Caco-2 (cell line): Measurements from ENCODE around the gene RAD51B. TPM values are rescaled to one million over a fixed set of nuclear protein-coding genes. Genes with fewer than 3 reads are reported as not detected.

Experiments used
- BruUV-seq: library from RNA; stranded (reverse); fragments of 400-500 nt; replicated peaks from 2 replicates; lab custom pipeline; 2021; lab: Mats Ljungman, UMichigan
- CTCF ChIA-PET: fragments of 300-600 bp; sonication (Branson Sonifier 250); formaldehyde crosslinking; loops from one replicate; lab custom pipeline; 2022; ENCODE audit warnings: antibody characterized with exemption; lab: Charles Lee
- POLR2A ChIA-PET: fragments of 300-600 bp; sonication (Branson Sonifier 250); formaldehyde crosslinking; loops from one replicate; lab custom pipeline; 2022; ENCODE audit warnings: antibody characterized with exemption; lab: Charles Lee
- DNase-seq, 2 experiments: peaks; one replicate each; pipeline versions ENCODE4 v3.0.0 to v3.0.0-alpha.2; 2020 to 2022
- H3K27me3 ChIP-seq: replicated peaks from 2 replicates; pipeline ENCODE4 v1.6.0; 2011; ENCODE audit warnings: low read length; ENCODE audit not compliant: control insufficient read depth, insufficient read depth
- H3K36me3 ChIP-seq: 2 replicates; pipeline ENCODE4 v1.5.1; 2011; ENCODE audit warnings: low read length; ENCODE audit not compliant: control insufficient read depth, insufficient read depth
- H3K4me1 ChIP-seq: fragments of 250-450 bp; sonication (Bioruptor Pico); 2 replicates; pipeline ENCODE4 v1.5.1; 2020; ENCODE audit warnings: mild to moderate bottlenecking
- H3K4me3 ChIP-seq: 2 replicates; pipeline ENCODE4 v1.5.1; 2011; ENCODE audit warnings: low read depth, mild to moderate bottlenecking, control low read depth, low read length
- H3K9me3 ChIP-seq: fragments of 250-450 bp; sonication (Bioruptor Pico); 2 replicates; pipeline ENCODE4 v1.5.1; 2020; ENCODE audit warnings: mild to moderate bottlenecking, moderate library complexity
- H3K27ac Mint-ChIP-seq: one replicate; pipeline ENCODE4 v1.8.0; 2022; ENCODE audit warnings: mixed read lengths; ENCODE audit not compliant: unreplicated experiment
- H3K27me3 Mint-ChIP-seq: one replicate; pipeline ENCODE4 v1.8.0; 2022; ENCODE audit warnings: mixed read lengths; ENCODE audit not compliant: insufficient read depth, unreplicated experiment
- H3K36me3 Mint-ChIP-seq: one replicate; pipeline ENCODE4 v1.8.0; 2022; ENCODE audit warnings: mild to moderate bottlenecking, mixed read lengths; ENCODE audit not compliant: insufficient read depth, unreplicated experiment
- H3K4me1 Mint-ChIP-seq: one replicate; pipeline ENCODE4 v1.8.0; 2022; ENCODE audit warnings: low read depth, mixed read lengths; ENCODE audit not compliant: unreplicated experiment
- H3K4me3 Mint-ChIP-seq: one replicate; pipeline ENCODE4 v1.8.0; 2022; ENCODE audit warnings: mild to moderate bottlenecking, moderate library complexity, mixed read lengths; ENCODE audit not compliant: unreplicated experiment
- H3K9me3 Mint-ChIP-seq: one replicate; pipeline ENCODE4 v1.8.0; 2022; ENCODE audit warnings: mixed read lengths; ENCODE audit not compliant: unreplicated experiment
- intact Hi-C: fragments of 100-400 bp; cut with micrococcal nuclease; formaldehyde crosslinking; loops from one replicate; pipeline ENCODE4 v1.10.0; 2022; ENCODE audit not compliant: unreplicated experiment
- total RNA-seq: library from RNA; stranded (reverse); gene quantifications from 2 replicates; pipeline ENCODE4 v1.2.3, GENCODE V29; 2022
- TF ChIP-seq, protein P1 (sequence below), 2 experiments: fragments of 200-600 bp in 1 of 2; IDR thresholded peaks; 1 replicate in 1 of 2; 2 replicates in 1 of 2; pipeline versions ENCODE4 v1.5.1 to v1.8.0; 2011 to 2022; ENCODE audit warnings: antibody characterized with exemption in 1 of 2, control low read depth in 1 of 2, inconsistent platforms in 1 of 2, low read depth in 1 of 2, low read length in 1 of 2, mild to moderate bottlenecking in 1 of 2, moderate library complexity in 1 of 2; ENCODE audit not compliant: insufficient read depth in 1 of 2, severe bottlenecking in 1 of 2, unreplicated experiment in 1 of 2

Gene RAD51B
- total RNA-seq, 1 experiment from 2014 or later, result 16.7 TPM

- Mint-ChIP-seq H3K36me3 (peaks cover 6% of the 10 kb centered on the region), H3K4me3 (peak overlapping the region; percentile 30), H3K9me3 (no peaks in the 10 kb centered on the region), H3K27me3 (no peaks in the 10 kb centered on the region), H3K4me1 (peaks cover 27% of the 10 kb centered on the region), H3K27ac (peak overlapping the region; percentile 5)
- BruUV-seq, result no TSS peak
- peaks cover 38% of the 10 kb centered on the region for H3K4me1 ChIP-seq
- H3K9me3 ChIP-seq, result no peaks in the 10 kb centered on the region
- ChIA-PET POLR2A (no interaction called here), CTCF (interaction anchor here (0.6 kb wide), 1 partner anchor 476 kb away, joined by 3 read pairs; no protein-coding TSS in a partner anchor)
- TF ChIP-seq, protein P1, sequence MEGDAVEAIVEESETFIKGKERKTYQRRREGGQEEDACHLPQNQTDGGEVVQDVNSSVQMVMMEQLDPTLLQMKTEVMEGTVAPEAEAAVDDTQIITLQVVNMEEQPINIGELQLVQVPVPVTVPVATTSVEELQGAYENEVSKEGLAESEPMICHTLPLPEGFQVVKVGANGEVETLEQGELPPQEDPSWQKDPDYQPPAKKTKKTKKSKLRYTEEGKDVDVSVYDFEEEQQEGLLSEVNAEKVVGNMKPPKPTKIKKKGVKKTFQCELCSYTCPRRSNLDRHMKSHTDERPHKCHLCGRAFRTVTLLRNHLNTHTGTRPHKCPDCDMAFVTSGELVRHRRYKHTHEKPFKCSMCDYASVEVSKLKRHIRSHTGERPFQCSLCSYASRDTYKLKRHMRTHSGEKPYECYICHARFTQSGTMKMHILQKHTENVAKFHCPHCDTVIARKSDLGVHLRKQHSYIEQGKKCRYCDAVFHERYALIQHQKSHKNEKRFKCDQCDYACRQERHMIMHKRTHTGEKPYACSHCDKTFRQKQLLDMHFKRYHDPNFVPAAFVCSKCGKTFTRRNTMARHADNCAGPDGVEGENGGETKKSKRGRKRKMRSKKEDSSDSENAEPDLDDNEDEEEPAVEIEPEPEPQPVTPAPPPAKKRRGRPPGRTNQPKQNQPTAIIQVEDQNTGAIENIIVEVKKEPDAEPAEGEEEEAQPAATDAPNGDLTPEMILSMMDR (IDR thresholded peaks at IDR 0.05; ENCODE audit: insufficient read depth in 1 of 2, low read depth in 1 of 2, low read length in 1 of 2, severe bottlenecking in 1 of 2, unreplicated experiment in 1 of 2), result no peak
- H3K27me3 ChIP-seq, result no peaks in the 10 kb centered on the region
- no peaks in the 10 kb centered on the region; the same call in 1 of the 2 replicates for H3K36me3 ChIP-seq
- intact Hi-C loops, result loop anchor here (1.0 to 5.0 kb wide), 3 partner anchors 12 to 522 kb away; no protein-coding TSS in a partner anchor
- no peak overlapping the region for H3K4me3 ChIP-seq
- peak; percentile 66 to 80 for DNase-seq
These were observed 475.8 kb downstream of the RAD51B start for GRCh38 chr14:68295316-68295816.

DNA sequence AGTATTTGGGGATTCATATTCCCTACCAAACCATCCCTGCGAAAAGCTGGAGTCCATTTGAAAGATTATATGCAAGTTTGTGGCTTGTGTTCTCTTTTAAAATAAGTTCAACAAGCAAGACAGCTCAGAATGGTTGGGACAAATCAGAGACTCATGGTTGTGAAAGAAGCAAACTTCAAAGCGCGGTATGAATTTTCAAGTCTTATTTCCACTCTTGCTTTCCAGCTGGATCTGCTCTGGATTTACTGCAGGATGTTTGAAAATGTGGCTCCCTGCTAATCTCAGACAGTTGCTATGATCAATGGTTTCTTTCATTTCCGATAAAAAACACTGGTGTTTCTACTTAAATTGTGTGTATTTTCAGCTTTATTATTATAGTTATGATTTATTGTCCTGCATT lies 477.5 kb downstream of the RAD51B start:
- Histone ChIP-seq H3K27me3 (no peaks in the 10 kb centered on the region), H3K9me3 (0 out of 2 replicates have a peak, but pooled peaks cover 5% of the 10 kb centered on the region), H3K4me3 (no peak overlapping the region), H3K36me3 (no peaks in the 10 kb centered on the region; the same call in 1 of the 2 replicates), H3K4me1 (peaks cover 38% of the 10 kb centered on the region)
- Mint-ChIP-seq H3K27me3 (no peaks in the 10 kb centered on the region), H3K36me3 (peaks cover 6% of the 10 kb centered on the region), H3K27ac (no peak overlapping the region), H3K4me1 (peaks cover 27% of the 10 kb centered on the region), H3K9me3 (peaks cover 10% of the 10 kb centered on the region), H3K4me3 (no peak overlapping the region)
- no peak for DNase-seq
- TF ChIP-seq, protein P1 (IDR thresholded peaks at IDR 0.05; ENCODE audit: insufficient read depth in 1 of 2, low read depth in 1 of 2, low read length in 1 of 2, severe bottlenecking in 1 of 2, unreplicated experiment in 1 of 2), result no peak
- ChIA-PET POLR2A (no interaction called here), CTCF (no interaction called here)
- intact Hi-C loops, result loop anchor here (5.0 kb wide), 2 partner anchors 40 to 520 kb away; no protein-coding TSS in a partner anchor
- no TSS peak for BruUV-seq

DNA sequence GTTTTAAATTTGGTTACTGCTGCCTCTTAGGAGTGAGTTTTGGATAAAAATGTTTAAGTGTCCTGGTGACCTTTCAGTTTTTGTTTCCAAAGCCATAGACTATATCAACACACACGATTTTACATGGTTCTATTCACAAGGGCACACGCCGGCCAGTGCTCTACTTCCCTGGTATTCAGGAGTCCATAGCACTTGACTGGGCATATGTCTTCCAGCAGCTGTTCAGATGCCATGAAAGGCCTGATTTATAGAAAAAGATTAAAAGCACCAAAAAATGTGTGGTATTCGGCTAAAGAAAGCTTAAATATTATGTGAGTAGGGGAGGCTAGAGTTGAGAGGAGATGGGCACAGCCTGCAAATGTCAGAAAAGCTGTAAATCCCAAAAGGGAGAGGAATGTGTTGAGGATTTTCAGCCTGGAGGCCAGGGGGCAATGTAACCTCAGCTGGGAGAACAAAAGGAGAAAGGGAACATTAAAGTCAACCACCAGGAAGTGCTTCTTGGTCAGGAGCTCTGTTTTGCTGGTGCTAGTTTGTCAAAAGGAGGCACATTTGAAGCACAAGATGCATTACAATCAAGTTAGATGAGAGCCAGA lies 478.4 kb downstream of the RAD51B start:
- BruUV-seq, result no TSS peak

More for the DNA sequence above, 478.4 kb downstream of the RAD51B start:
- Mint-ChIP-seq H3K4me1 (peaks cover 27% of the 10 kb centered on the region), H3K27ac (peak overlapping the region; percentile 21), H3K4me3 (no peak overlapping the region), H3K27me3 (no peaks in the 10 kb centered on the region), H3K36me3 (peaks cover 10% of the 10 kb centered on the region), H3K9me3 (peaks cover 19% of the 10 kb centered on the region)
- Histone ChIP-seq H3K27me3 (no peaks in the 10 kb centered on the region), H3K4me3 (no peak overlapping the region), H3K9me3 (peaks cover 6% of the 10 kb centered on the region; the same call in 1 of the 2 replicates), H3K4me1 (peaks cover 35% of the 10 kb centered on the region), H3K36me3 (no peaks in the 10 kb centered on the region; the same call in 1 of the 2 replicates)
- ChIA-PET CTCF (interaction anchor here (0.9 kb wide), 1 partner anchor 170 kb away, joined by 3 read pairs; no protein-coding TSS in a partner anchor), POLR2A (no interaction called here)
- intact Hi-C loops, result loop anchor here (5.0 kb wide), 2 partner anchors 41 to 519 kb away; no protein-coding TSS in a partner anchor
- TF ChIP-seq, protein P1 (IDR thresholded peaks at IDR 0.05; ENCODE audit: insufficient read depth in 1 of 2, low read depth in 1 of 2, low read length in 1 of 2, severe bottlenecking in 1 of 2, unreplicated experiment in 1 of 2), result no peak
- peak; percentile 36 to 49 for DNase-seq
